K562 (cell line): ENCODE results near the gene TSPAN12. TPM values are rescaled to one million over a fixed set of nuclear protein-coding genes. Genes with fewer than 3 reads are reported as not detected.

Experiments
- ATAC-seq: fragments of 200-7000 bp; cut with Tn5 transposase; 3 replicates; pipeline ENCODE4 v1.9.1; 2020; ENCODE audit warnings: moderate library complexity
- BruUV-seq: library from RNA; stranded (reverse); fragments of 400-500 nt; replicated peaks from 2 replicates; lab custom pipeline; 2021; lab: Mats Ljungman, UMichigan
- CTCF ChIA-PET: fragments of 300-600 bp; formaldehyde crosslinking; extraction: SDS; loops from one replicate; lab custom pipeline; 2021; ENCODE audit warnings: low intra/inter-chr PET ratio; lab: Yijun Ruan, JAX
- POLR2A ChIA-PET: fragments of 300-600, 350-650 bp; sonication (Branson Sonifier 250); formaldehyde crosslinking; extraction: SDS; loops from one replicate; lab custom pipeline; 2021; ENCODE audit warnings: antibody characterized with exemption, inconsistent platforms; lab: Yijun Ruan, JAX
- DNase-seq, 4 experiments: peaks; one replicate each; pipeline versions ENCODE4 v3.0.0 to v3.0.0-alpha.2; 2011 to 2018; ENCODE audit warnings: low spot score in 3 of 4, mixed read lengths in 3 of 4; ENCODE audit errors: extremely low read depth in 1 of 4
- FAIRE-seq: peaks from 2 replicates; lab custom pipeline; 2011; peaks lifted over from hg19 to GRCh38; lab: Jason Lieb, UNC
- H2AFZ ChIP-seq: 2 replicates; pipeline ENCODE4 v1.6.0; 2011; ENCODE audit warnings: low read depth, low read length, control low read depth, inconsistent platforms
- H3K27ac ChIP-seq: fragments of 200-600 bp; 3 replicates; pipeline ENCODE4 v1.8.0; 2011; ENCODE audit warnings: low read depth, mild to moderate bottlenecking, control low read depth, inconsistent platforms, low read length, moderate library complexity, mixed read lengths; ENCODE audit errors: extremely low read depth
- H3K27me3 ChIP-seq, 2 experiments: fragments of 300-600 bp in 1 of 2; 2 replicates in 1 of 2; 3 replicates in 1 of 2; pipeline versions ENCODE4 v1.6.0 to v1.8.0; 2011; ENCODE audit warnings: inconsistent platforms in 2 of 2, low read length in 2 of 2, mild to moderate bottlenecking in 1 of 2, mixed read lengths in 1 of 2, moderate library complexity in 1 of 2; ENCODE audit not compliant: control insufficient read depth in 2 of 2, insufficient read depth in 2 of 2
- H3K36me3 ChIP-seq: fragments of 300-600 bp; 3 replicates; pipeline ENCODE4 v1.8.0; 2011; ENCODE audit warnings: mild to moderate bottlenecking, low read length, inconsistent platforms; ENCODE audit not compliant: control insufficient read depth, insufficient read depth
- H3K4me1 ChIP-seq, 2 experiments: fragments of 200-600 bp in 1 of 2; replicated peaks in 1 of 2; 2 replicates in 1 of 2; 3 replicates in 1 of 2; pipeline versions ENCODE4 v1.5.1 to v1.8.0; 2011; ENCODE audit warnings: inconsistent platforms in 2 of 2, low read length in 2 of 2, mild to moderate bottlenecking in 1 of 2, mixed read lengths in 1 of 2, moderate library complexity in 1 of 2; ENCODE audit not compliant: control insufficient read depth in 2 of 2, insufficient read depth in 2 of 2
- H3K4me2 ChIP-seq: 2 replicates; pipeline ENCODE4 v1.6.1; 2011; ENCODE audit warnings: low read length, control low read depth, inconsistent platforms, mixed read lengths; ENCODE audit not compliant: insufficient read depth
- H3K4me3 ChIP-seq: fragments of 200-600 bp; sonication (generic), shearing (Covaris generic); 2 replicates; pipeline ENCODE4 v1.5.1; 2016; ENCODE audit warnings: control low read depth, inconsistent platforms
- H3K79me2 ChIP-seq: fragments of 200-600 bp; 3 replicates; pipeline ENCODE4 v1.8.0; 2011; ENCODE audit warnings: low read length, inconsistent platforms; ENCODE audit not compliant: control insufficient read depth, insufficient read depth
- H3K9ac ChIP-seq, 2 experiments: 2 replicates each; pipeline versions ENCODE4 v1.6.0 to v1.6.1; 2011; ENCODE audit warnings: low read depth in 2 of 2, low read length in 2 of 2, control low read depth in 1 of 2, inconsistent platforms in 1 of 2, mild to moderate bottlenecking in 1 of 2, mixed read lengths in 1 of 2; ENCODE audit not compliant: insufficient read depth in 1 of 2
- H3K9me1 ChIP-seq: one replicate; pipeline ENCODE4 v1.6.0; 2011; ENCODE audit warnings: inconsistent platforms, mild to moderate bottlenecking, low read length, moderate library complexity; ENCODE audit not compliant: control insufficient read depth, insufficient read depth
- H3K9me3 ChIP-seq: replicated peaks from 2 replicates; pipeline ENCODE4 v1.5.1; 2011; ENCODE audit warnings: low read depth, low read length, inconsistent platforms; ENCODE audit not compliant: control insufficient read depth, insufficient read depth
- H4K20me1 ChIP-seq: replicated peaks from 2 replicates; pipeline ENCODE4 v1.6.1; 2011; ENCODE audit warnings: low read length, inconsistent platforms, mixed read lengths; ENCODE audit not compliant: control insufficient read depth, insufficient read depth
- BDP1 ChIP-seq: IDR thresholded peaks from 3 replicates; pipeline ENCODE4 v1.6.1; 2011; ENCODE audit not compliant: insufficient read length, insufficient read depth
- CBX5 ChIP-seq: IDR thresholded peaks from 2 replicates; pipeline ENCODE4 v1.6.1; 2014; ENCODE audit warnings: low read depth, borderline replicate concordance
- ELK1 ChIP-seq: sonication (generic); formaldehyde crosslinking; IDR thresholded peaks from 2 replicates; pipeline ENCODE4 v1.8.1; 2022; ENCODE audit warnings: missing genetic modification reagents
- NFE2 ChIP-seq: IDR thresholded peaks from 2 replicates; pipeline ENCODE4 v1.6.1; 2014; ENCODE audit warnings: antibody characterized with exemption, low read depth
- STAT5B ChIP-seq: fragments of 250-450 bp; sonication (Bioruptor Pico); IDR thresholded peaks from 2 replicates; pipeline ENCODE4 v1.8.0; 2021; ENCODE audit warnings: mild to moderate bottlenecking, inconsistent platforms
- TEAD4 ChIP-seq, 2 experiments: sonication (generic) in 1 of 2; formaldehyde crosslinking in 1 of 2; IDR thresholded peaks; 2 replicates each; pipeline versions ENCODE4 v1.6.1 to v1.8.0; 2012 to 2022; ENCODE audit warnings: borderline replicate concordance in 1 of 2, inconsistent platforms in 1 of 2, low read length in 1 of 2, mild to moderate bottlenecking in 1 of 2, missing genetic modification reagents in 1 of 2
- ZBTB11 ChIP-seq, 3 experiments: fragments of 200-800 bp in 1 of 3; fragments of 250-450 bp in 1 of 3; fragments of 450-650 bp in 1 of 3; sonication (Bioruptor Pico) in 1 of 3; sonication (Bioruptor generic) in 1 of 3; formaldehyde crosslinking in 1 of 3; IDR thresholded peaks; 2 replicates each; pipeline versions ENCODE4 v1.6.1 to v1.8.0; 2016 to 2022; ENCODE audit warnings: mild to moderate bottlenecking in 2 of 3, missing genetic modification characterization in 2 of 3, missing compliant biosample characterization in 1 of 3, moderate library complexity in 1 of 3
- ZNF274 ChIP-seq: IDR thresholded peaks from 2 replicates; pipeline ENCODE4 v1.6.1; 2011; ENCODE audit warnings: low read depth, mild to moderate bottlenecking, low read length, moderate library complexity, borderline replicate concordance
- ZNF57 ChIP-seq: fragments of 450-650 bp; formaldehyde crosslinking; IDR thresholded peaks from 2 replicates; pipeline ENCODE4 v1.4.0; 2020; ENCODE audit warnings: mild to moderate bottlenecking, moderate library complexity
- WGBS: fragments of 100-300 bp; shearing (Covaris generic); methylation state at CpG from one replicate; pipeline ENCODE4 v1.1.6; 2016; ENCODE audit warnings: low coverage, mixed read lengths; ENCODE audit not compliant: insufficient coverage; ENCODE audit errors: missing lambda C conversion rate; 5-methylcytosine and 5-hydroxymethylcytosine counted together
- in situ Hi-C: fragments of 300-500 bp; cut with MboI; formaldehyde crosslinking; loops from 4 replicates; pipeline ENCODE4 v1.15.0; 2018; ENCODE audit warnings: inconsistent platforms, mixed read lengths
- intact Hi-C: fragments of 100-400 bp; cut with micrococcal nuclease; formaldehyde crosslinking; loops from 2 replicates; pipeline ENCODE4 v1.14.2; 2022
- polyA plus RNA-seq, 8 experiments: library from polyadenylated mRNA; depleted of rRNA in 4 of 8; stranded (reverse) in 5 of 8; unstranded in 3 of 8; fragments of >200 nt; fragmentation: Nextera tagmentation in 2 of 8; fragmentation: Illumina TruSeq in 1 of 8; extraction: Ambion mirVana in 2 of 8; extraction: Trizol in 1 of 8; gene quantifications; 2 replicates each; pipeline versions ENCODE4 v1.2.1 to v1.2.3, GENCODE V29; 2011 to 2014; ENCODE audit warnings: inconsistent platforms in 1 of 8, missing spikeins in 1 of 8
- total RNA-seq, 7 experiments: library from RNA; depleted of rRNA in 6 of 7; stranded (reverse); fragments of >200 nt in 6 of 7; fragmentation: Illumina TruSeq in 2 of 7; extraction: Trizol in 2 of 7; gene quantifications; 2 replicates each; pipeline versions ENCODE4 v1.2.1 to v1.2.3, GENCODE V29; 2011 to 2021; ENCODE audit warnings: low replicate concordance in 1 of 7

TSPAN12 gene
- total and polyA plus RNA-seq, 9 of the 15 experiments (the other 6 are each of a cell fraction or from before 2014, with no cell fraction given): 0.13 to 1.7 (median 0.35) TPM; not detected in 1

GRCh38 chr7:120799813-120800475 is 58.0 kb downstream of the TSPAN12 start:
- 2% methylated on average over 3 of the region's 3 CpGs for WGBS
- Histone ChIP-seq H4K20me1 (no peaks in the 10 kb centered on the region), H3K9me1 (no peaks in the 10 kb centered on the region)
- peak; percentile 13 for TF ChIP-seq BDP1
- TF ChIP-seq CBX5: no peak
- TF ChIP-seq, all 486 proteins: peak for 1
- H2AFZ ChIP-seq: no peak overlapping the region
- in situ Hi-C loops (loop anchor here (10.0 to 25.0 kb wide), 2 partner anchors 515 to 737 kb away; no protein-coding TSS in a partner anchor), intact Hi-C loops (no loop called here)
- H3K27me3 ChIP-seq: no peaks in the 10 kb centered on the region
- no peaks in the 10 kb centered on the region for H3K36me3 ChIP-seq
- no peak overlapping the region for H3K4me3 ChIP-seq
- no peak for FAIRE-seq
- no peak overlapping the region for H3K9ac ChIP-seq
- no peaks in the 10 kb centered on the region for H3K9me3 ChIP-seq
- H3K27ac ChIP-seq: no peak overlapping the region
- ChIA-PET CTCF (no interaction called here), POLR2A (interaction anchor here (1.7 kb wide), 1 partner anchor 8 kb away, joined by 3 read pairs; no protein-coding TSS in a partner anchor)
- DNase-seq: peak in 1 of 4 experiments; percentile 20
- no TSS peak for BruUV-seq
- ATAC-seq: peak; percentile 42
- no peaks in the 10 kb centered on the region for H3K79me2 ChIP-seq
- H3K4me1 ChIP-seq: no peaks in the 10 kb centered on the region
- no peak overlapping the region for H3K4me2 ChIP-seq

- ChIA-PET CTCF (no interaction called here), POLR2A (no interaction called here)
- Histone ChIP-seq H3K4me2 (no peak overlapping the region), H3K9me3 (no peaks in the 10 kb centered on the region), H3K9me1 (no peaks in the 10 kb centered on the region), H3K79me2 (no peaks in the 10 kb centered on the region), H3K27ac (no peak overlapping the region), H3K36me3 (no peaks in the 10 kb centered on the region), H2AFZ (no peak overlapping the region), H3K4me1 (no peaks in the 10 kb centered on the region), H4K20me1 (no peaks in the 10 kb centered on the region), H3K27me3 (no peaks in the 10 kb centered on the region), H3K9ac (no peak overlapping the region), H3K4me3 (no peak overlapping the region)
- intact Hi-C loops: no loop called here
- DNase-seq (no peak), FAIRE-seq (no peak), ATAC-seq (no peak; the same call in 2 of the 3 replicates)
- in situ Hi-C loops: loop anchor here (10.0 to 25.0 kb wide), 2 partner anchors 516 to 738 kb away; no protein-coding TSS in a partner anchor
- 0% methylated on average over 1 of the region's 1 CpG for WGBS
- no TSS peak for BruUV-seq
- TF ChIP-seq ZBTB11 (CRISPR knock-in tag; IDR thresholded peaks at IDR 0.05) (no peak), STAT5B (CRISPR knock-in tag) (no peak), ZNF57 (CRISPR knock-in tag) (no peak), ELK1 (CRISPR knock-in tag) (no peak), TEAD4 (IDR thresholded peaks at IDR 0.05; ENCODE audit: low read length) (no peak), TEAD4 (CRISPR knock-in tag; IDR thresholded peaks at IDR 0.05; ENCODE audit: borderline replicate concordance) (no peak), NFE2 (no peak), ZNF274 (peak; percentile 33; the same call in 1 of the 2 replicates)
These were observed 58.8 kb downstream of the TSPAN12 start for GRCh38 chr7:120799147-120799546.
